Measurements from ENCODE around the gene FAM13C.
"Not testable (repeated sequence)": the region's sequence is repeated elsewhere in the genome, so short reads cannot be mapped to it uniquely, and the experiment has no call there.

- not testable (repeated sequence) for TF ChIP-seq CTCF (IDR thresholded peaks at IDR 0.05; ENCODE audit: low read depth, low read length, poor library complexity, severe bottlenecking); EZH2phosphoT487 (IDR thresholded peaks at IDR 0.05; ENCODE audit: borderline replicate concordance, low read length)
Observed at GRCh38 chr10:59223597-59223996, 138.8 kb downstream of the FAM13C start.

All from DOHH2 (cell line).